ACC112 (cell line): ENCODE data around the gene OR3A3.
"Not testable (repeated sequence)": the region's sequence is repeated elsewhere in the genome, so short reads cannot be mapped to it uniquely, and the experiment has no call there.

Source experiments
- H2AFZ ChIP-seq: fragments of 200-600 bp; sonication (generic); one replicate; pipeline ENCODE4 v1.6.0; 2017; ENCODE audit warnings: antibody characterized with exemption, low read length; ENCODE audit not compliant: unreplicated experiment
- H3K27ac ChIP-seq: fragments of 200-600 bp; sonication (generic); 2 replicates; pipeline ENCODE4 v1.5.1; 2014; ENCODE audit warnings: low read depth, mild to moderate bottlenecking, antibody characterized with exemption, low read length, moderate library complexity
- H3K27me3 ChIP-seq: fragments of 200-600 bp; sonication (generic); 2 replicates; pipeline ENCODE4 v1.6.1; 2014; ENCODE audit warnings: mild to moderate bottlenecking, antibody characterized with exemption, low read length, moderate library complexity, mixed read lengths; ENCODE audit not compliant: insufficient read depth
- H3K36me3 ChIP-seq: fragments of 200-600 bp; sonication (generic); 2 replicates; pipeline ENCODE4 v1.6.1; 2016; ENCODE audit warnings: mild to moderate bottlenecking, antibody characterized with exemption, low read length, moderate library complexity, mixed read lengths; ENCODE audit not compliant: insufficient read depth
- H3K4me1 ChIP-seq: fragments of 200-600 bp; sonication (generic); one replicate; pipeline ENCODE4 v1.6.1; 2016; ENCODE audit warnings: low read length, mixed read lengths; ENCODE audit not compliant: insufficient read depth, unreplicated experiment, control insufficient read depth
- H3K4me3 ChIP-seq: fragments of 200-600 bp; sonication (generic); 2 replicates; pipeline ENCODE4 v1.5.1; 2014; ENCODE audit warnings: mild to moderate bottlenecking, low read depth, low read length
- H3K79me2 ChIP-seq: fragments of 200-600 bp; sonication (generic); one replicate; pipeline ENCODE4 v1.6.0; 2016; ENCODE audit warnings: low read length; ENCODE audit not compliant: control insufficient read depth, unreplicated experiment, insufficient read depth

Gene OR3A3

GRCh38 chr17:3412216-3412615, 1.0 kb downstream of the OR3A3 start:
- H2AFZ ChIP-seq, H3K36me3 ChIP-seq, H3K4me3 ChIP-seq, H3K79me2 ChIP-seq, H3K27me3 ChIP-seq, H3K4me1 ChIP-seq, H3K27ac ChIP-seq: not testable (repeated sequence)

- Histone ChIP-seq H3K79me2 (no peaks in the 10 kb centered on the region), H3K4me1 (no peaks in the 10 kb centered on the region), H2AFZ (no peak overlapping the region), H3K27ac (no peak overlapping the region), H3K27me3 (peaks cover 11% of the 10 kb centered on the region; the same call in 1 of the 2 replicates), H3K4me3 (no peak overlapping the region), H3K36me3 (no peaks in the 10 kb centered on the region)
Measured at GRCh38 chr17:3415610-3416009, 4.4 kb downstream of the OR3A3 start.

- H3K4me3 ChIP-seq, result no peak overlapping the region
- no peak overlapping the region for H3K27ac ChIP-seq
- no peaks in the 10 kb centered on the region for H3K4me1 ChIP-seq
- H3K27me3 ChIP-seq, result peaks cover 14% of the 10 kb centered on the region; the same call in 1 of the 2 replicates
- no peaks in the 10 kb centered on the region for H3K36me3 ChIP-seq
- H2AFZ ChIP-seq, result no peak overlapping the region
- no peaks in the 10 kb centered on the region for H3K79me2 ChIP-seq
Measured at GRCh38 chr17:3418222-3418621, 7.1 kb downstream of the OR3A3 start.

- H3K36me3 ChIP-seq, H3K4me1 ChIP-seq, H3K27ac ChIP-seq, H3K79me2 ChIP-seq, H2AFZ ChIP-seq, H3K4me3 ChIP-seq: not testable (repeated sequence)
- H3K27me3 ChIP-seq, result peaks cover 26% of the 10 kb centered on the region
Measured at GRCh38 chr17:3433215-3433614, 22.0 kb downstream of the OR3A3 start.

GRCh38 chr17:3433741-3434140, 22.6 kb downstream of the OR3A3 start, which contains the start of gene OR1E2:
OR1E2 (minus strand) TSS chr17:3433841; CDS start chr17:3433841, 0 bp downstream.
- H3K4me3 ChIP-seq, result no peak within 1 kb of the TSS
- no peaks in the 10 kb centered on the region for H3K36me3 ChIP-seq
- H3K4me1 ChIP-seq, result no peaks in the 10 kb centered on the region
- H2AFZ ChIP-seq, result no peak within 1 kb of the TSS
- H3K27me3 ChIP-seq, result peaks cover 31% of the 10 kb centered on the region
- no peak within 1 kb of the TSS for H3K27ac ChIP-seq
- no peaks in the 10 kb centered on the region for H3K79me2 ChIP-seq

- Histone ChIP-seq H3K79me2 (no peaks in the 10 kb centered on the region), H2AFZ (no peak overlapping the region), H3K36me3 (no peaks in the 10 kb centered on the region), H3K27ac (no peak overlapping the region), H3K4me3 (no peak overlapping the region), H3K27me3 (peaks cover 58% of the 10 kb centered on the region), H3K4me1 (no peaks in the 10 kb centered on the region)
Measured at GRCh38 chr17:3438368-3438767, 27.2 kb downstream of the OR3A3 start.

GRCh38 chr17:3440451-3440850, 29.3 kb downstream of the OR3A3 start:
- no peaks in the 10 kb centered on the region for H3K79me2 ChIP-seq
- peaks cover 57% of the 10 kb centered on the region for H3K27me3 ChIP-seq
- no peak overlapping the region for H2AFZ ChIP-seq
- H3K27ac ChIP-seq, result no peak overlapping the region
- H3K4me3 ChIP-seq, result no peak overlapping the region
- H3K36me3 ChIP-seq, result no peaks in the 10 kb centered on the region
- no peaks in the 10 kb centered on the region for H3K4me1 ChIP-seq

GRCh38 chr17:3447625-3448024, 36.5 kb downstream of the OR3A3 start:
- Histone ChIP-seq H2AFZ (no peak overlapping the region), H3K79me2 (no peaks in the 10 kb centered on the region), H3K36me3 (no peaks in the 10 kb centered on the region), H3K4me1 (no peaks in the 10 kb centered on the region), H3K27me3 (peaks cover 12% of the 10 kb centered on the region; the same call in 1 of the 2 replicates), H3K27ac (no peak overlapping the region), H3K4me3 (no peak overlapping the region)

- no peaks in the 10 kb centered on the region for H3K79me2 ChIP-seq
- no peak overlapping the region for H3K4me3 ChIP-seq
- H3K27ac ChIP-seq, result no peak overlapping the region
- peak overlapping the region; percentile 7 for H2AFZ ChIP-seq
- H3K4me1 ChIP-seq, result no peaks in the 10 kb centered on the region
- no peaks in the 10 kb centered on the region for H3K36me3 ChIP-seq
- H3K27me3 ChIP-seq, result peaks cover 7% of the 10 kb centered on the region; the same call in 1 of the 2 replicates
Measured at GRCh38 chr17:3448059-3448665, 37.0 kb downstream of the OR3A3 start.

GRCh38 chr17:3466355-3466754, 55.2 kb downstream of the OR3A3 start:
- not testable (repeated sequence) for H3K4me1 ChIP-seq, H3K79me2 ChIP-seq, H2AFZ ChIP-seq, H3K4me3 ChIP-seq, H3K36me3 ChIP-seq, H3K27ac ChIP-seq, H3K27me3 ChIP-seq

GRCh38 chr17:3469529-3469928, 58.4 kb downstream of the OR3A3 start:
- Histone ChIP-seq H3K27me3 (no peaks in the 10 kb centered on the region), H2AFZ (no peak overlapping the region), H3K27ac (no peak overlapping the region), H3K79me2 (no peaks in the 10 kb centered on the region), H3K36me3 (no peaks in the 10 kb centered on the region), H3K4me3 (no peak overlapping the region), H3K4me1 (peaks cover 8% of the 10 kb centered on the region)
